NCI-H526 treated with DMSO at 0.1 percent for 48 hours (cell line): ENCODE measurements around the gene MRAP2.

Source experiments
- DNase-seq: peaks from one replicate; lab custom pipeline; 2025; lab: John Stamatoyannopoulos, UW

MRAP2 gene

GRCh38 chr6:84135291-84135690 lies 101.7 kb downstream of the MRAP2 start:
- no peak for DNase-seq

GRCh38 chr6:84136364-84137050 lies 102.9 kb downstream of the MRAP2 start:
- DNase-seq = no peak

- no peak for DNase-seq
Measured at GRCh38 chr6:84137051-84137375, 103.4 kb downstream of the MRAP2 start.

GRCh38 chr6:84137989-84138575 lies 104.5 kb downstream of the MRAP2 start:
- no peak for DNase-seq

- no peak for DNase-seq
Measured at GRCh38 chr6:84139311-84139710, 105.7 kb downstream of the MRAP2 start.
